ENCODE data around the gene SMO.

SMO gene

GRCh38 chr7:129258649-129259389 lies 70.4 kb downstream of the SMO start:
- DNase-seq (ENCODE audit: low read depth) = peak; percentile 20
- no peak overlapping the region for H3K4me3 ChIP-seq (ENCODE audit: low read length)
- no peak for TF ChIP-seq CTCF (IDR thresholded peaks at IDR 0.05; ENCODE audit: insufficient read depth, low read depth, low read length, missing control alignments)

GRCh38 chr7:129262324-129262723 lies 73.9 kb downstream of the SMO start:
- no peak for TF ChIP-seq CTCF (IDR thresholded peaks at IDR 0.05; ENCODE audit: insufficient read depth, low read depth, low read length, missing control alignments)
- DNase-seq (ENCODE audit: low read depth) = no peak
- no peak overlapping the region for H3K4me3 ChIP-seq (ENCODE audit: low read length)
